ENCODE data around the gene DRG1.
"Not testable (repeated sequence)": the region's sequence is repeated elsewhere in the genome, so short reads cannot be mapped to it uniquely, and the experiment has no call there.

The DRG1 gene

DNA sequence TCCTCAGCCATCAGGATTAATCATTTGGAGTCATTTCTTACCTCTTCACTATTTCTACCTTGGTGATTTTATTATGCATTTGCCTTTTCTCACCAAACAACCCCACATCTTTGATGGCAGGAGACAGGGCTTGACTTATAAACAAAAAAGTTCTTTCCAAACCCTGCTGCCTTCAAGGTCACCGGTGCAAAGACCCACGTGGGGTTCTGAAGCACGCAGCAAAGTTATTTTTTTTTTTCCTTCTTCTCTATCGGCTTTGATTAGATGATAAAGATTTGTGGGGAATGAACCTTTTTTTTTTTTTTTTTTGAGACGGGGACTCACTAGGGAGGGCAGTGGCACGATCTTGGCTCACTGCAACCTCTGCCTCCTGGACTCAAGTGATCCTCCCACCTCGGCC lies 44.1 kb downstream of the DRG1 start:
- no peak for DNase-seq

- no peak for DNase-seq
Observed at GRCh38 chr22:31445642-31446041, 46.2 kb downstream of the DRG1 start.

DNA sequence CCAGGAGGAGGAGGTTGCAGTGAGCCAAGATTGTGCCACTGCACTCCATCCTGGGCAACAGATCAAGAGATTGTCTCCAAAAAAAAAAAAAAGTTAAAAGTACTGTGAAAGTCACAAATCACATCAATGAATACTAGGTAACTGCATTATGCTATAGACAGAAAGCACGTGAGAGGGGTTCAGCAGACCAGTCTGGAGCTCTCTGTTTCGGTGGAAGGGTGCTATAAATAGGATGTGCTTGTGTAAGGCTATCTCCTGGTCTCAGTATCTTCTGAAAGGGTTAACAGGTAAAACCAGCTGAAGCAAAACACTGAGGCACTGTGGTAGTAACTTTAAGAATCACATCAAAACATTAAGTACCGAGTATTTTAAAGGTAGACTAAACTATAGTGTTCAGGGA lies 46.8 kb downstream of the DRG1 start:
- DNase-seq, result no peak

DNA sequence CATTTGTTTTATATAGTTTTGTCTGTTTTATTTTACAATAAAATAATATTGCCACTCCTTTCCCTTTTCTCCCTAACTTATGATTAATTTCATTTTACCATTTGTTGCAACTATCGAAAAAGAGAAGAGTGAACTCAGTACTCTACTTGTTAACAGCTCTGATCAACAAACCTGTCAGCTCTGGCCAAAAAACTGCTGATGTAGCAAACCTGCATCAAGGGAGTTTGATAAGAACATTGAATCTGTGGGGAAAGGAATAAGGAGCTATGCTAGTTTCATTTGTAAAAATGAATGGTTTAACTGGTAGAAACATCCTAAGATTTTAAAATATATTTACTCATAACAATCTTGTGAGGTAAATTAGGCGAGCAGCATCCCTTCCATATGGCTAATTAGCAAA lies 47.4 kb downstream of the DRG1 start:
- DNase-seq, result no peak

DNA sequence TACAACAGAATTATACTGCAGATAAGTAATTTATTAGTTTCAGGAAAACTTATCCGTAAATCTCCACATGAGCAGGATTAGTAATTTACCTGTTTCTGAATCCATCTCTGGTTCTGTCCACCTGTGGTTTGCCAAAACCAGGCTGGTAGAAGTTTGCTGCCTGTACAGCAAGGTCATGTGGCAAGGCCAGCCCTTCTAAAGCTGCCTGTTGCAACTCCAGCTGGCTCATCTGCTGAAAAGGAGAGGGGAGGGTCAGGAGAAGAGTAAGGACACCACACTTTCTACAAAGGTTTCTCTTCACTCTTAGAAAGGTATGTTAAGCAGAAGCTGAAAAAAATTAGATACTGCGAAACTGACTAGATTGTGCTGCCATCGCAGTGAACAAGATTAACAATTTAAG lies 47.9 kb downstream of the DRG1 start:
- no peak for DNase-seq

DNA sequence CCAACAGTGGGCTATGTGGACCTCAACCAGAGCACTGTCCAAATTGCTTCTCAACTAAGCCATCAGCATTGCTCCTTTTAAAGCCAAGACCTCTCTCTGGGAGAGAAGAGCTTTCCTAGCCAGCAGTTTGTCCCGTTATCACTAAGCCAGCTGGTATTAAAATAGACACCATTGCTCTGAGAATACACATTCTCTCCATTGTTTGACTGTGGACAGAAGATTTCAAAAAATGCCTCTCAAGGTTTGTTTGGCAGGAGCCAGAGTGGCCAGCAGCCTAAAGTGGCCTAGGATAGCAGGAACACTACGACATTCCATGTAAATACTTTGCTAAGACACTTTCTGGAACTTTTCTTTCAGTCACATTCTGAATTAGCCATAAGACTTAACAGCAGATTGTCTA lies 49.0 kb downstream of the DRG1 start:
- no peak for DNase-seq

- DNase-seq, result no peak
Observed at GRCh38 chr22:31449506-31449905, 50.1 kb downstream of the DRG1 start.

GRCh38 chr22:31451709-31452571 lies 52.5 kb downstream of the DRG1 start:
- no peak for DNase-seq

DNA sequence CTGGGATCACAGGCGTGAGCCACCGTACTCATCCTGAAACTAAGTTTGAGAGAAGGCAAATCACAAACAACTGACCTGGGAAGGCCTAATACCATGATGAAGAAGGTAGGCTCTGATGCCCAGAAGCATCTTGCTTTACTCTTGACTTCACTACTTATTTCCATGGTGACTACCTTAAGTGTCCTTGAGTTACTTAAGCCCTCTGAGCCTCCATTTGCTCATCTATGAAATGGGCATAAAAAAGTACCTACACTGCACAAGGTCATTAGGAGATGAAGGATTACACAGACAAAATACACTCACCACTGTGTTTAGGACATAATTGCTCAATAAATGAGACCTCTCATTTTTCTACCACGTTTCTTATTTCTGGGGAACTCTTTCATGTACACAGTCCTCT lies 62.3 kb downstream of the DRG1 start:
- DNase-seq, result no peak

DNA sequence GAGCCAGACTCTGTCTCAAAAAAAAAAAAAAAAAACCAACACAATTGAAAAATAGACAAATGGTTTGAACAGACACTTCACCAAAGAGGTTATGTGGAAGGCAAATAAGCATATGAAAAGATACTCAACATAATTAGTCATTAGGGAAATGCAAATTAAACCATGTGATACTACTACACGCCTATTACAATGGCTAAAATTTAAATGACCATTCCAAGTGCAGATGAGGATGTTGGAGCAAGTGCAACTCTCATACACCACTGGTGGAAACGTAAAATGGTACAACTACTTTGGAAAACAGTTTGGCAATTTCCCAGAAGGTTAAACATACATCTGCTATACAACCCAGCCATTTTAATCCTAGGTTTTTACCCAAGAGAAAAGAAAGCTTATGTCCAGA lies 65.9 kb downstream of the DRG1 start:
- no peak for DNase-seq

DNA sequence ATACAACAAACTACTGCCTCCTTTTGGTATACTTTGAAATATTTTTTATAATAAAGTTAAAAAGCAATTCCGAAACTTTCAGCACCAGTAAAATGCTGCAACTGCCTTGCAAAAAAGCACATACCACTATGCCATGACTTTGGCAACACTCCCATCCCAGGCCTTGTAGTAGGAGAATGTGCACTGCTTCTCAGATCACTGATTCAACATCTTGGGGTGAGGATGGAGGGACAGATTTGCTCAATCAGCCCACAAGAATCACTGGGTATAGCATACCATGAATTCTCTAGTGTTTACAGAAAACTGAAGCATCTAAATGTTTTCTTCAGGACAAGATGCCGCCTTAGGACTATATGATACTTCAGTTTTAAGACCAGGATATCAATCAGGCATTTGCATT lies 75.3 kb downstream of the DRG1 start:
- DNase-seq, result no peak

DNA sequence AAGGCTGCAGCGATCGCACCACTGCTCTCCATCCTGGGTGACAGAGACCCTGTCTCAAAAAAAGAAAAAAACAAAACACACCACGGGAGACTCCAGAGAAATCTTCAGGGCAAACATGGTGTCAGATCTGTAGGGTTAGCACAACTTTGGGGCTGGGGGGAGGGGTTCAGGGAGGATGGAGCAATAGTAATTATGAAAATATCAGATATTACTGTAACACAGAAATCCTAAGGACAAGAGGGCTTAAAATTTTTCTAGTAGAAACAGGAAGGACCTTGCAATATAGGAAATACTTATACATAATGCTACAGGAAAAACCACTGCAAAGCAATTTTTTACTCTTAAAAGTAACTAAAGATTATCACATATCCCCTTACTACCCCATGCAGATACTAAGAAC lies 76.4 kb downstream of the DRG1 start:
- no peak for DNase-seq

DNA sequence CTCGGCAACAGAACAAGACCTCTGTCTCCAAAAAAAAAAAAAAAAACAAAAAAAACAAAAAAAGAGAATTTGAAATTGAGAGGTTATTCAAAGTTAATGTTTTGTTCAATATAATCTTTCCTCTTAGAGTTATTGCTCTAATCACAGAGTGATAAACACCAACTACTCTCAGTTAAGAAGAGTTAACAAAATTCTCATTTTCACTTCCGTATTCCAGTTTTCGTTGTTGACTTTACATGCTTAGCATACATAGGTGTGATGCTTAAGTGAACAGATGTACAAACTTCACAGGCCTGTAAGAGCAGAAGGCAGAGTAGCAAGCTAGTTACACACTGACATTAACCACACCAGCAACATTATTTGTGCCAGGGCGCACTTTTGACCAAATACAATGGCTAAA lies 77.9 kb downstream of the DRG1 start:
- DNase-seq, result no peak

- DNase-seq, result no peak
Observed at GRCh38 chr22:31481129-31481528, 81.7 kb downstream of the DRG1 start.

- not testable (repeated sequence) for DNase-seq
Observed at GRCh38 chr22:31482470-31482869, 83.1 kb downstream of the DRG1 start.
